ENCODE results near the gene TAF15.

- TF ChIP-seq POLR2A (IDR thresholded peaks at IDR 0.05; ENCODE audit: low read depth, low read length) (no peak), POLR2AphosphoS5 (IDR thresholded peaks at IDR 0.05; ENCODE audit: low read depth, low read length) (no peak)
Measured at GRCh38 chr17:35875072-35875799, 66.0 kb downstream of the TAF15 start.

Data from GM12891 (cell line).